ENCODE results near the gene MYB.
A peak's percentile ranks its signal among the peaks of the same experiment; 100 is the strongest.

Gene MYB

GRCh38 chr6:135210632-135211305 lies 29.7 kb downstream of the MYB start:
- Histone ChIP-seq H3K4me3 (ENCODE audit: low read depth in 1 of 2, low read length in 1 of 2) (no peak overlapping the region), H3K9me3 (no peaks in the 10 kb centered on the region), H3K4me1 (ENCODE audit: control insufficient read depth in 1 of 2, insufficient read depth in 1 of 2, low read depth in 1 of 2, low read length in 1 of 2) (peaks cover 10 to 34% of the 10 kb centered on the region in 2 experiments), H3K36me3 (no peaks in the 10 kb centered on the region), H3K27me3 (no peaks in the 10 kb centered on the region), H3K27ac (peak overlapping the region; percentile 51)
- TF ChIP-seq CTCF (IDR thresholded peaks at IDR 0.05), result no peak

GRCh38 chr6:135211306-135211702 lies 30.2 kb downstream of the MYB start:
- Histone ChIP-seq H3K4me1 (ENCODE audit: control insufficient read depth in 1 of 2, insufficient read depth in 1 of 2, low read depth in 1 of 2, low read length in 1 of 2) (peaks cover 10 to 34% of the 10 kb centered on the region in 2 experiments), H3K27ac (peak overlapping the region; percentile 51)

GRCh38 chr6:135212020-135212806 lies 31.1 kb downstream of the MYB start:
- H3K27ac ChIP-seq, result peak overlapping the region; percentile 51
- H3K36me3 ChIP-seq, result peaks cover 6% of the 10 kb centered on the region
- H3K4me3 ChIP-seq (ENCODE audit: low read depth in 1 of 2, low read length in 1 of 2), result no peak overlapping the region
- TF ChIP-seq CTCF (IDR thresholded peaks at IDR 0.05), result no peak
- H3K9me3 ChIP-seq, result no peaks in the 10 kb centered on the region
- H3K4me1 ChIP-seq (ENCODE audit: control insufficient read depth in 1 of 2, insufficient read depth in 1 of 2, low read depth in 1 of 2, low read length in 1 of 2), result peaks cover 10 to 34% of the 10 kb centered on the region in 2 experiments
- H3K27me3 ChIP-seq, result no peaks in the 10 kb centered on the region

More at GRCh38 chr6:135211306-135211702, 30.2 kb downstream of the MYB start:
- Histone ChIP-seq H3K36me3 (no peaks in the 10 kb centered on the region), H3K27me3 (no peaks in the 10 kb centered on the region), H3K9me3 (no peaks in the 10 kb centered on the region), H3K4me3 (ENCODE audit: low read depth in 1 of 2, low read length in 1 of 2) (no peak overlapping the region)
- no peak for TF ChIP-seq CTCF (IDR thresholded peaks at IDR 0.05)

GRCh38 chr6:135212935-135213334 lies 31.8 kb downstream of the MYB start:
- Histone ChIP-seq H3K9me3 (no peaks in the 10 kb centered on the region), H3K4me3 (ENCODE audit: low read depth in 1 of 2, low read length in 1 of 2) (no peak overlapping the region), H3K36me3 (peaks cover 14% of the 10 kb centered on the region), H3K4me1 (ENCODE audit: control insufficient read depth in 1 of 2, insufficient read depth in 1 of 2, low read depth in 1 of 2, low read length in 1 of 2) (peaks cover 7 to 34% of the 10 kb centered on the region in 2 experiments), H3K27me3 (no peaks in the 10 kb centered on the region), H3K27ac (peak overlapping the region; percentile 41)
- no peak for TF ChIP-seq CTCF (IDR thresholded peaks at IDR 0.05)

GRCh38 chr6:135213616-135214015 lies 32.5 kb downstream of the MYB start:
- no peaks in the 10 kb centered on the region for H3K9me3 ChIP-seq
- TF ChIP-seq CTCF (IDR thresholded peaks at IDR 0.05), result no peak
- H3K36me3 ChIP-seq, result peaks cover 17% of the 10 kb centered on the region
- peaks cover 7 to 34% of the 10 kb centered on the region in 2 experiments for H3K4me1 ChIP-seq (ENCODE audit: control insufficient read depth in 1 of 2, insufficient read depth in 1 of 2, low read depth in 1 of 2, low read length in 1 of 2)
- peak overlapping the region; percentile 41 for H3K27ac ChIP-seq
- H3K4me3 ChIP-seq (ENCODE audit: low read depth in 1 of 2, low read length in 1 of 2), result no peak overlapping the region
- H3K27me3 ChIP-seq, result no peaks in the 10 kb centered on the region
